ENCODE data around the gene TMEM258. TPM values are rescaled to one million over a fixed set of nuclear protein-coding genes. Genes with fewer than 3 reads are reported as not detected.
A peak's percentile ranks its signal among the peaks of the same experiment; 100 is the strongest.

Gene TMEM258
- total and polyA plus RNA-seq, 9 of the 15 experiments (the other 6 are each of a cell fraction or from before 2014, with no cell fraction given) = 97.2 to 856 (median 231) TPM

- TF ChIP-seq ZNF740 (CRISPR knock-in tag; IDR thresholded peaks at IDR 0.05) (0 out of 2 replicates have a peak, but pooled peaks have one; percentile 16), ZNF740 (tag; IDR thresholded peaks at IDR 0.05) (no peak), ZBTB1 (CRISPR knock-in tag; IDR thresholded peaks at IDR 0.05; ENCODE audit: borderline replicate concordance, low read depth) (peak; percentile 92; the same call in 1 of the 2 replicates), MLX (CRISPR knock-in tag; conservative IDR thresholded peaks at IDR 0.05) (no peak), HES1 (IDR thresholded peaks at IDR 0.05; ENCODE audit: low read depth) (no peak), ZNF589 (CRISPR knock-in tag; IDR thresholded peaks at IDR 0.05; ENCODE audit: low read depth) (peak; percentile 54; the same call in 1 of the 2 replicates), ZNF12 (CRISPR knock-in tag; IDR thresholded peaks at IDR 0.05) (0 out of 2 replicates have a peak, but pooled peaks have one; percentile 18), MEIS2 (IDR thresholded peaks at IDR 0.05; ENCODE audit: partially characterized antibody) (peak; percentile 96), ZNF444 (CRISPR knock-in tag; IDR thresholded peaks at IDR 0.05) (peak; percentile 38; the same call in 1 of the 2 replicates), SRF (CRISPR knock-in tag; IDR thresholded peaks at IDR 0.05) (peak in 1 of 2 experiments; percentile 57; a peak in 1 of 4 replicates), ZFP1 (CRISPR knock-in tag; IDR thresholded peaks at IDR 0.05) (0 out of 2 replicates have a peak, but pooled peaks have one; percentile 45)
Measured at GRCh38 chr11:61814958-61815789, 22.8 kb upstream of the TMEM258 start (continued).

All from K562 (cell line).